ENCODE data around the gene PKN2. TPM values are rescaled to one million over a fixed set of nuclear protein-coding genes. Genes with fewer than 3 reads are reported as not detected.

PKN2 gene
- total RNA-seq, 6 experiments from 2014 or later: 13.6 to 16.6 (median 15.0) TPM

DNA sequence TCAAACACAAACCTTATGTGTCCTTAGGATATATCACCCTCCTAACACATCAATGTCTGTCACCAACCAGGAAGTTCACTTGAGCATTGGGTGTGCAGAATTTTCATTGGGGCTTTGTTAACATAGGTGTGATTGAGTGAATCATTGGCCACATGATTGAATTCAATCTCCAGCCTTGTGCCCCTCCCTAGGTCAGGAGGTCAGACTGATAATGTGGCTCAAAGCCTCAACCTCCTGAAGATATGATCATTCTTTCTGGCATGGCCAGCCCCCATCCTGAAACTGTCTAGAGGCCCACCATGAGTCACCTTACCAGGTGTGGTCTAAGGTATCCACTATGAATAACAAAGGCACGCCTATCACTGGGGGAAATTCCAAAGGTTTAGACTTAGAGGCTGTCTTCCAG, 90.1 kb downstream of the PKN2 start:
- Histone ChIP-seq H3K4me1 (no peaks in the 10 kb centered on the region), H3K9me3 (no peaks in the 10 kb centered on the region), H3K27ac (no peak overlapping the region), H3K36me3 (peaks cover 0 to 21% (median 10%) of the 10 kb centered on the region in 4 donors), H3K27me3 (no peaks in the 10 kb centered on the region), H3K4me3 (no peak overlapping the region)
- intact Hi-C loops (cut with DNase I): no loop called here
- peak in 1 of 4 donors; percentile 65 for ATAC-seq
- 88% methylated on average over 1 of the region's 1 CpG for WGBS (ENCODE audit: insufficient coverage, low coverage, low lambda C conversion rate, missing lambda C conversion rate)
- TF ChIP-seq CTCF (IDR thresholded peaks at IDR 0.05): no peak
- DNase-seq: no peak

- peaks cover 0 to 14% (median 6%) of the 10 kb centered on the region in 4 donors for H3K36me3 ChIP-seq
- H3K4me3 ChIP-seq: no peak overlapping the region
- WGBS (ENCODE audit: insufficient coverage, low coverage, low lambda C conversion rate, missing lambda C conversion rate): 93% methylated on average over 3 of the region's 3 CpGs
- DNase-seq (no peak), ATAC-seq (no peak)
- no peaks in the 10 kb centered on the region for H3K4me1 ChIP-seq
- H3K27ac ChIP-seq: no peak overlapping the region
- H3K27me3 ChIP-seq: no peaks in the 10 kb centered on the region
- intact Hi-C loops (cut with DNase I): no loop called here
- H3K9me3 ChIP-seq: no peaks in the 10 kb centered on the region
- TF ChIP-seq CTCF (IDR thresholded peaks at IDR 0.05): no peak
- TF ChIP-seq POLR2A (IDR thresholded peaks at IDR 0.05): no peak
Measured at GRCh38 chr1:88777604-88778149, 93.6 kb downstream of the PKN2 start.

GRCh38 chr1:88779880-88780279, 95.8 kb downstream of the PKN2 start:
- intact Hi-C loops (cut with DNase I): no loop called here
- peaks cover 0 to 7% (median 3%) of the 10 kb centered on the region in 4 donors for H3K36me3 ChIP-seq
- no peaks in the 10 kb centered on the region for H3K27me3 ChIP-seq
- TF ChIP-seq POLR2A (IDR thresholded peaks at IDR 0.05): no peak
- no peak overlapping the region for H3K4me3 ChIP-seq
- no peak overlapping the region for H3K27ac ChIP-seq
- DNase-seq (no peak), ATAC-seq (no peak)
- no peaks in the 10 kb centered on the region for H3K9me3 ChIP-seq
- H3K4me1 ChIP-seq: no peaks in the 10 kb centered on the region

DNA sequence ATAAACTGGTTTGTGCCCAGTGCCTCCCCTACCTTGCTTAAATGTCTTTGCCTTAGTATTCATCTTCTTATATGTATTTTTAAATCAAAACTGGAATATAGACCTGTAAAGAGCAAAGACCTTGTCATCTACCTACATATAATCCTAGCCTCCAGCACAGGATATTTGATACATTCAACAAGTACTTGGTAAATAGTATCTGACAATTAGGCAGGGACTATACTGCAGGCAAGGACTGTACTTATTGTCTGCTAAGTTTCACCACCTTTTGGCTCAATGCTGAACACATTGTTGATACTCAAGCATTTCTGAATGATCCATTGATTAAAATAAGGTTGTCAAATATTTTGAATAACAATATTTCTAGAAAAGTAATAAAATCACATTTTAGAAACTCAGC, 96.4 kb downstream of the PKN2 start:
- H3K9me3 ChIP-seq: no peaks in the 10 kb centered on the region
- DNase-seq: no peak
- no peak overlapping the region for H3K4me3 ChIP-seq
- ATAC-seq: no peak
- TF ChIP-seq CTCF (IDR thresholded peaks at IDR 0.05) (no peak), POLR2A (IDR thresholded peaks at IDR 0.05) (no peak)
- H3K27me3 ChIP-seq: no peaks in the 10 kb centered on the region
- intact Hi-C loops (cut with DNase I): no loop called here
- H3K4me1 ChIP-seq: peaks cover 0 to 2% (median 0%) of the 10 kb centered on the region in 4 donors
- H3K27ac ChIP-seq: no peak overlapping the region
- H3K36me3 ChIP-seq: peaks cover 0 to 13% (median 2%) of the 10 kb centered on the region in 4 donors

DNA sequence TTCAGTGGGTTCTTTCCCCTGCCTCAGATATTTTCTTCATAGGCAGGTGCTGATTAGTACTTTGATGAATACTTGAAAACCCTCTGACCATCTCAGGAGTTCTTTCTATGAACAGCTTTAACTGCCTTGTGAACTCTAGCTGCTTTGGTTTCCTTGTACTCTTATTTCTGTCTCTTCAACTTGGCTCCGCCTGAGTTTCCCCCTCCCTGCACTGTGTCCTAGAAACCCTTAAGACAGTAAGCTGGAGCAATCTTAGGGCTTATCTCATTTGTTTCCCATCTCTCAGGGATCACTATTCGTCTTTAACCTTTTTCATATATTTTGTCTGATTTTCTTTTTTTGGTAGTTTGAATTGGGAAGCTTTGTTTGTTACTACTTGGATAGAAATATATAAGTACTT, 99.1 kb downstream of the PKN2 start:
- Histone ChIP-seq H3K36me3 (peaks cover 0 to 14% (median 2%) of the 10 kb centered on the region in 4 donors), H3K27me3 (no peaks in the 10 kb centered on the region), H3K4me3 (no peak overlapping the region), H3K9me3 (no peaks in the 10 kb centered on the region), H3K27ac (no peak overlapping the region), H3K4me1 (peaks cover 0 to 5% (median 0%) of the 10 kb centered on the region in 4 donors)
- intact Hi-C loops (cut with DNase I): no loop called here
- 78% methylated on average over 2 of the region's 2 CpGs for WGBS (ENCODE audit: insufficient coverage, low coverage, low lambda C conversion rate, missing lambda C conversion rate)
- TF ChIP-seq POLR2A (IDR thresholded peaks at IDR 0.05): no peak
- no peak for TF ChIP-seq CTCF (IDR thresholded peaks at IDR 0.05)
- ATAC-seq: no peak
- no peak for DNase-seq

Data from right lobe of liver (tissue), 6 donors.